Bone marrow (tissue), 2 donors: ENCODE data around the gene SLC35G4.
"Not testable (repeated sequence)": the region's sequence is repeated elsewhere in the genome, so short reads cannot be mapped to it uniquely, and the experiment has no call there.

Source experiments
- DNase-seq, 2 donors: peaks; one replicate each; lab custom pipeline; 2025; lab: John Stamatoyannopoulos, UW

SLC35G4 gene

DNA sequence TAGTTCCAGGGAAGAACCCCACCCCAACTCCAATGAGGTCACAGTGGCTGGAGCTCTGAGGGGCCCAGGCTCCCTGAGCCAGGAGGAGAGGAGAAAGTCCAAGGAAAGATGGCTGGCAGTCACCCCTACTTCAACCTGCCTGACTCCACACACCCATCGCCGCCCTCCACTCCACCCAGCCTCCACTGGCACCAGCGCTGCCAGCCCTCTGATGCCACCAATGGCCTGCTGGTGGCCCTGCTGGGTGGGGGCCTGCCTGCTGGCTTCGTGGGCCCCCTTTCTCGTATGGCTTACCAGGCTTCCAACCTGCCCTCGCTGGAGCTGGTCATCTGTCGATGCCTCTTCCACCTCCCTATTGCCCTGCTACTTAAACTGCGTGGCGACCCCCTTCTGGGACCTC is at the start of gene SLC35G4:
Gene SLC35G4, plus strand, starts transcription at position 109 of the 400 bp plus-strand sequence. Its CDS starts 0 bp downstream, at position 109.
- not testable (repeated sequence) for DNase-seq

DNA sequence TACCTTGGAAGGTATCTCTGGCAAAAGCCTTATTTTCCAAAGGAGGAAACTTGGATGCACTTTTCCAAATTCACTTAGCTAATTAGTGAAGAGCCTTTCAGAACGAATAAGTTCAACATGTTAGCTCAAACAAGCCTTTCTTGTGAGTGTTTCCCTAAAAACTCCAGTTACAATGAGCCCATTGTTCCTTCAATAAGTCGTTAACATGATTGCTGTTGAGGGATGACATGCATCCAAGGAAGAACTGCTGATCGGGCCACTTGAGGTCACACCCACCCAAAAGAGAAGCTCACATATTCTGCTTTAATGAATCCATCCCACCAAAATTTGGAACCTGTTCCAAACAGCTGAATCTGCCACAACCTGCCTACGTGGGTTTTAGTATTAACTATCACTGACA is 48.1 kb upstream of the SLC35G4 start:
- DNase-seq, result no peak

GRCh38 chr18:11565716-11566115 is 43.7 kb upstream of the SLC35G4 start:
- DNase-seq, result no peak

- DNase-seq, result no peak
Observed at GRCh38 chr18:11566236-11566965, 43.0 kb upstream of the SLC35G4 start.

GRCh38 chr18:11567396-11567795 is 42.0 kb upstream of the SLC35G4 start:
- no peak for DNase-seq

- DNase-seq, result no peak
Observed at GRCh38 chr18:11570073-11570588, 39.3 kb upstream of the SLC35G4 start.

DNA sequence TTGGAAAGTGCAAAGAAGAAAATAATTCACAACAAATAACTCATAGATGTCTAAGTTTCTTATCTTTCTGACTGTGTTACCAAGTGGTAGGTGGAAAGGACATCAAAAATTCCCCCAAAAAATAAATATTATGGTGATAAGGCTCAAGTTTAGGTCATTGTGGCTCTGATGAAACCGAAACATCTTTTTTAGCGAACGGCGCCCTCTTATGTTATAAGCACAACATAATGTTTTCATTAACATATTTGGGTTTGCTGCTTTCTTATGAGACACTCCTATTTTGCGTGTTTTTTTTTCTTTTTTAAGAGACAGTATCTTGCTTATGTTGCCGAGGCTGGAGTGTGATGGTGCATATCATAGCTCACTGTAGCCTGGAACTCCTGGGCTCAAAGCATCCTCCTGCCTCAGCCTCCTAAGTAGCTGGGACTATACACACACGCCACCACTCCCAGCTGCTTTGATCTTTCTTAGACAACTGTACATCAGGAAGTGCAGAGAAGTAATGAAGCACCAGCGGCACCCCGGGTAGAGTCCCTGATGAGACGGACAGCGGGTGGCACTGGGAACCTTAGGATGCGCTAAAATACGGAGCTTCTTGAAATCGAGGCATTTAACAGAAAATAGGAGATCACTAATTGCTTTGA is 38.5 kb upstream of the SLC35G4 start:
- no peak for DNase-seq

DNA sequence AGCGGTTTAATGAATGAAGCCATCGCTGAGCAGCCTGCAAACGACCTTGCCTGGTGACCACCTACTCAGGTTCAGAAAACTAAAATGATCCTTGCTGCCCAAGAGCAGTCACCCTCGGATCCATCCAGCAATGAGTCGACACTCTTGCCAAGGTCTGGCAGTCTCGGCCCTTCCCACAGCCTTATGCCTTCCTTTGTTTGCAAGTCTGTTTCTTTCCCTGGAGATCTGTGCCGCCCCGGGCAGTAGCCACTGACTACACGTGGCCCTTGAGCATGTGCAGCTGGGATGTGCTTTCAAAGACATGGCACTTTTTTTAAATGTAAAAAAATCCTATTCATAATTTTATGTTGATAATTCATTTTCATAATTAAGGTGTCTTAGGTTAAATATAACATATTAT is 37.2 kb upstream of the SLC35G4 start:
- no peak for DNase-seq

DNA sequence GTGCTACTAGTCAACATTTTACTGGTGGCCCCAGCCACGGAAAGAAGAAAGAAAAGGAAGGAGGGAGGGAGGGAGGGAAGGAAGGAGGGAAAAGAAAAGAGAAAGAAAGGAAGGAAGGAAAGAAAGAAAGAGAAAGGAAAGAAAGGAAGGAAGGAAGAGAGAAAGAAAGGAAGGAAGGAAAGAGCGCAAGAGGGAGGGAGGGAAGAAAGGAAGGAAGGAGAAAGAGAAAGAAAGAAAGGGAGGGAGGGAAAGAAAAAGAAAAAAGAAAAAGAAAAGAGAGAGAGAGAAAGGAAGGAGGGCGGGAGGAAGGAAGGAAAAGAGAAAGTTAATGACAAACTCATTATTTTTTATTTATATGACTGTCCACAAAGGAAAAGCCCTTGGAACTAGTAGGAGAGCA is 34.9 kb upstream of the SLC35G4 start:
- no peak for DNase-seq

DNA sequence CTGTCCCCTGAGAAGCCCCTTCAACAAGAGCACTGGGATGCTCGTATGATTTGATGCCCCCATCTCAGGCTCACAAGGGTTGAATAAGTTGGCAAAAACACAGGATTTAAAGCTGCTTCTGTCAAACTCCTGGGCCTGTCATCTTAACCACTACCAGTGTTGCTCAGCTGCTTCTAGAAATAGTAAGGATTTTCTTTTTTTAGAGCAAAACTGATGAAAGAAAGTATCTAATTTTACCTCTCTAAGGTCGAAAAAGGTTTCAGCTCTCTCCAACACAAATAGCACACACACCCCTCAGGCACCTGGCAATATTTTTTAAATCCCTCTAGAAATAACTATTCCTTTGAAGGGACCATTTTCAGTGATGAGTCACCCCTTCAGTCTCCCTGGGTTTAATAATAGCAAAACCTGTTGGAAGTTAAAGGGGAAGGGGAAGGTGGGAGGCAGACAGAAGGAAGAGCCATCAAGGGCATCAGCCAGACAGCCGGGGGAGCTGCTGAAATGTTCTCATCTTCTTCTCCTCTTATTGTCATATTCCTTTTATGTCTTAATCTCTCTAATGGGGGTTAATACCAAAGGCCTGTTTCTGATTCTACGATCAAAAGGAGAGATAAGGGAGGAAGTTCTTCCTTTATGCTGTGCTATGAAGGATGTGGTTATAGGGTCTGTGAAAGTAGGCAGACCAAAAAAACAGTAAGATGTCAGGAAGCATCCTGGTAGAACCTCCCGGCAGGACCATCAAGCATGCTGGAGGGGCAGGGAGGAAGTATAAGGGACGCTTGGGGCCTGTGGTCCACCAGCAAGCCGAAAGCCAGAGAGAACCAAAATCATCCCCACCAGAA is 31.9 kb upstream of the SLC35G4 start:
- no peak for DNase-seq

DNA sequence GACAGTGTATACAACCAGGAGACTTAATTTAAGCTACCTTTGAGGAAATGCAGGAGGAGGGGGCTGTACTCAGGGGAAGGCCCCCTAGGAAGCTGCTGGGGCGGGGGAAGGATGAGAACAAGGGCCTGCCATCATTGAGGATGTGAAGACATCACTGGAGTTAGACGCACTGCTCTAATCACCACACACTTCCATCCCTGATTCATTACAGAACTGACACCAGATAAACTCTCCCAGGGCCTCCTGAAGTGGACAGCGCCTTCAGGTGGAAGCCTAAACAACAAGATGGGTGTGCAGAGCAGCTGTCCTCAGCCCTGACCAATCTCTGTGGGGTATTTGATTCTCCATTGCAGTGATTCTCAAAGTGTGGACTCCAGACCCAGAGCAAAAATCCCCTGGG is 30.6 kb upstream of the SLC35G4 start:
- DNase-seq, result no peak

DNA sequence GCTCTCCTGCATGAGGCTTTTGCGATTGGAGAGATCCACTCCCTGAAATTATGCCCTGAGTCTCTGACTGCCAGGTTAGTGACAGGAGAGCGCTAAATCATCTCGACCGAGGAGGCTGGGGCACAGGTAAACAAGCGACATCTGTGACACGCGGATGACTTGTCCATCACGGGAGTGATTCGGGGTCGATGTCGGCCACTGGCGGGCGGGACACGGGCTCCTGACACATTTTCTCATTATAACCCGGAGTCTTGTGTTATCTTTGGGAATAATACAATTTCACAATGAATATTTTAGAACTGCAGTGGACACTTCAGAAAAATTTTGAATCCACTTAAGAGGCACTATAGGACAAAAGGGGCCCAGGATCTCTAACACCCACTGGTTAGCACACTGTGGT is 29.5 kb upstream of the SLC35G4 start:
- no peak for DNase-seq

- no peak for DNase-seq
Observed at GRCh38 chr18:11581286-11581685, 28.1 kb upstream of the SLC35G4 start.

DNA sequence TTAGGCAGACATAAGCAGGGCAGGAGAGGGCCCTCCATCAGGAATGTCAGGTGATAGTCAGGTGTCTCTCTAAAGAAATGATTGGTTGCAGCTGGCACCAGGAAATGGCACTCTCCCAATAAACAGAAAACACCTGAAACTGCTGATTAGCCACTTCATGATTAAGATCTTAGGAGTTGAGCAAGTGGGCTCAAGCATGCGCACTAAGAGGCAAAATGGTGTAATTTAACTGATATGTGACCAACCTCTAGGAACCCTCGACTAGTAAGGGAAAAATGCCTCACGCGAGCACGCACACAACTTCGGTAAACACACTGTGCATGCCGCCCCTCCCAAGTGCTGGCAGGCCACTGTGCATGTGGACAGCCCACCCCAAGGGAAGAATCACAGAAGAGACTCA is 23.8 kb upstream of the SLC35G4 start:
- DNase-seq, result no peak

DNA sequence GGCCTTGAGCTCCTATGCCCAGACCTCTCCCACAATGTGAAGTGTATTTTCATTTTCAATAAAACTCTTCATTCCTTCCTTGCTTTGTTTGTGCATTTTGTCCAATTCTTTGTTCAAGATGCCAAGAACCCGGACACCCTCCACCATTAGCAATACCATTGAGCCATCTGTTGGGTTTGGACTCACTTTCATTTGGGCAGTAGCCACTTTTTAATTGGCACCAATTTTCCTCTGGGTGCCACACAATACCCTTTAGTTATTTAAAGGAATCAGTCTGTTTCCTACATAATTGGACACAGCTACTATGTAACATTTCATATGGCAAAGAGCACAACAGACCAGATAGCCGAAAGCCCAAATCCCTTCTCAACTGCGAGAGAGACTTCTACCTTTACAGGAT is 22.5 kb upstream of the SLC35G4 start:
- no peak for DNase-seq

GRCh38 chr18:11587432-11587831 is 22.0 kb upstream of the SLC35G4 start:
- DNase-seq, result no peak

GRCh38 chr18:11587846-11588245 is 21.6 kb upstream of the SLC35G4 start:
- DNase-seq, result no peak

DNA sequence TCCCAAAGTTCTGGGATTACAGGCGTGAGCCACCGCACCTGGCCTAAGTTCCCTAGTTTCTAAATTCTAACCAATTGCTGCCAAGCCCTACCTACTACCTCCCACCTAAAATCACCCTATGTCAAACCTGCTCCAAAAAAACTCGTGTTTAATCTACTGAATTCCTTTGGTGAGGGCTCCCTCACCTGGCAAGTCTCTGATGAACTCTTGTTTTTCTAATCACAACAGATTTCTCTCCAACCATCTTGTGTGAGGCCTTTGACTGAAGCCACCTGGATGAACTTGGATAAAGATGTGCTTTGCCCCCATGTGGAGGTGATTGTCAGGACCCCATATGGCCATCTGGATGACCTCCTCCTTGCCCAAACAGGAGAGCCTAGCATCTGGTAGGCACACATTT is 17.4 kb upstream of the SLC35G4 start:
- DNase-seq, result no peak

GRCh38 chr18:11600321-11600720 is 9.1 kb upstream of the SLC35G4 start:
- no peak for DNase-seq

GRCh38 chr18:11607906-11608305 is 1.5 kb upstream of the SLC35G4 start:
- DNase-seq, result no peak

- DNase-seq, result not testable (repeated sequence)
Observed at GRCh38 chr18:11608618-11609017, 778 bp upstream of the SLC35G4 start.

DNA sequence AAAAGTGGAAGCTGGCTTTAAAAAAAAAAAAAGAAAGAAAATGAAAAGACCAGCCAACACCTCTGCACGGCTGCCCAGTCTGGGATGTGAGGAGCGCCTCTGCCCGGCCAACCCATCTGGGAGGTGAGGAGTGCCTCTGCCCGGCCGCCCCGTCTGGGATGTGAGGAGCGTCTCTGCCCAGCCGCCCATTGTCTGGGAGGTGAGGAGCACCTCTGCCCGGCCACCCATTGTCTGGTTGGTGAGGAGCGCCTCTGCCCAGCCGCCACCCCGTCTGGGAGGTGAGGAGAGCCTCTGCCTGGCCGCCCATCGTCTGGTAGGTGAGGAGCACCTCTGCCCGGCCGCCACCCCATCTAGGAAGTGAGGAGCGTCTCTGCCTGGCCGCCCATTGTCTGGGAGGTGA is 3.7 kb downstream of the SLC35G4 start:
- not testable (repeated sequence) for DNase-seq

DNA sequence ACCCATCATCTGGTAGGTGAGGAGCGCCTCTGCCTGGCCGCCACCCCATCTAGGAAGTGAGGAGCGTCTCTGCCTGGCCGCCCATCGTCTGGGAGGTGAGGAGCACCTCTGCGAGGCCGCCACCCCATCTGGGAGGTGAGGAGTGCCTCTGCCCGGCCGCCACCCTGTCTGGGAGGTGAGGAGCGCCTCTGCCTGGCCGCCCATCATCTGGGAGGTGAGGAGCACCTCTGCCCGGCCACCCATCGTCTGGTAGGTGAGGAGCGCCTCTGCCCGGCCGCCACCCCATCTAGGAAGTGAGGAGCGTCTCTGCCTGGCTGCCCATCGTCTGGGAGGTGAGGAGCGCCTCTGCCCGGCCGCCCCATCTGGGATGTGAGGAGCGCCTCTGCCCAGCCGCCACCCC is 4.2 kb downstream of the SLC35G4 start:
- not testable (repeated sequence) for DNase-seq
